Gastrocnemius medialis (tissue), 4 donors: ENCODE data around the gene SNTG2. TPM values are rescaled to one million over a fixed set of nuclear protein-coding genes. Genes with fewer than 3 reads are reported as not detected.

Experiments
- ATAC-seq, 2 donors: fragments of 150-250 bp; one replicate each; pipeline ENCODE4 v1.9.1; 2016
- DNase-seq, 2 donors: peaks; one replicate each; pipeline ENCODE4 v3.0.0-alpha.2; 2019
- H3K27ac ChIP-seq, 4 donors: fragments of 200-600 bp; sonication (generic); 1 replicate in 1 of 4; 2 replicates in 3 of 4; pipeline ENCODE4 v1.5.1; 2016 to 2018; ENCODE audit warnings: mild to moderate bottlenecking in 2 of 4, moderate library complexity in 1 of 4
- H3K27me3 ChIP-seq, 3 donors: fragments of 200-600 bp; sonication (generic) in 2 of 3; 1 replicate in 1 of 3; 2 replicates in 2 of 3; pipeline versions ENCODE4 v1.5.1 to v1.6.0; 2016 to 2019; ENCODE audit warnings: mild to moderate bottlenecking in 1 of 3, moderate library complexity in 1 of 3
- H3K36me3 ChIP-seq, 2 donors: fragments of 200-600 bp; sonication (generic) in 1 of 2; one replicate each; pipeline ENCODE4 v1.5.1; 2017 to 2018
- H3K4me1 ChIP-seq, 2 donors: fragments of 200-600 bp; sonication (generic) in 1 of 2; one replicate each; pipeline ENCODE4 v1.5.1; 2016 to 2017; ENCODE audit warnings: mild to moderate bottlenecking in 2 of 2
- H3K4me3 ChIP-seq, 4 donors: fragments of 200-600 bp; sonication (generic) in 3 of 4; 1 replicate in 1 of 4; 2 replicates in 3 of 4; pipeline ENCODE4 v1.5.1; 2016 to 2019; ENCODE audit warnings: mild to moderate bottlenecking in 2 of 4
- H3K9me3 ChIP-seq, 3 donors: fragments of 200-600 bp; sonication (generic) in 2 of 3; 1 replicate in 1 of 3; 2 replicates in 2 of 3; pipeline ENCODE4 v1.5.1; 2016 to 2019
- POLR2A ChIP-seq, 2 donors: fragments of 450-650 bp; IDR thresholded peaks; one replicate each; pipeline ENCODE4 v1.6.1; 2017; ENCODE audit warnings: antibody characterized with exemption in 2 of 2, mild to moderate bottlenecking in 2 of 2, moderate library complexity in 2 of 2
- in situ Hi-C, 4 donors: fragments of 200-750 bp; cut with MboI; loops; one replicate each; pipeline versions ENCODE4 v1.15.0 to v1.8.0; 2017; ENCODE audit warnings: low sequenced_read_pairs in 4 of 4
- intact Hi-C: fragments of 100-400 bp; cut with DNase I; formaldehyde crosslinking; loops from one replicate; pipeline ENCODE4 v1.15.1; 2023; ENCODE audit warnings: low total_unique reads
- total RNA-seq, 4 donors: library from RNA; depleted of rRNA; stranded (reverse); fragments of >200 nt; gene quantifications; one replicate each; pipeline versions ENCODE4 v1.1.0 to v1.2.3, GENCODE V29; 2016
- TF ChIP-seq, protein P1 (sequence below), 5 experiments: fragments of 450-650 bp in 3 of 5; fragments of 200-600 bp in 2 of 5; sonication (generic) in 2 of 5; IDR thresholded peaks in 4 of 5; conservative IDR thresholded peaks in 1 of 5; 1 replicate in 4 of 5; 2 replicates in 1 of 5; pipeline ENCODE4 v1.5.1; 2016 to 2019; ENCODE audit warnings: antibody characterized with exemption in 5 of 5, mild to moderate bottlenecking in 3 of 5, moderate library complexity in 3 of 5

SNTG2 gene
- total RNA-seq, 4 donors from 2014 or later = 0.55 to 1.0 (median 0.92) TPM; not detected in 1

- H3K36me3 ChIP-seq = no peaks in the 10 kb centered on the region
- in situ Hi-C loops (no loop called here), intact Hi-C loops (no loop called here)
- TF ChIP-seq, protein P1, sequence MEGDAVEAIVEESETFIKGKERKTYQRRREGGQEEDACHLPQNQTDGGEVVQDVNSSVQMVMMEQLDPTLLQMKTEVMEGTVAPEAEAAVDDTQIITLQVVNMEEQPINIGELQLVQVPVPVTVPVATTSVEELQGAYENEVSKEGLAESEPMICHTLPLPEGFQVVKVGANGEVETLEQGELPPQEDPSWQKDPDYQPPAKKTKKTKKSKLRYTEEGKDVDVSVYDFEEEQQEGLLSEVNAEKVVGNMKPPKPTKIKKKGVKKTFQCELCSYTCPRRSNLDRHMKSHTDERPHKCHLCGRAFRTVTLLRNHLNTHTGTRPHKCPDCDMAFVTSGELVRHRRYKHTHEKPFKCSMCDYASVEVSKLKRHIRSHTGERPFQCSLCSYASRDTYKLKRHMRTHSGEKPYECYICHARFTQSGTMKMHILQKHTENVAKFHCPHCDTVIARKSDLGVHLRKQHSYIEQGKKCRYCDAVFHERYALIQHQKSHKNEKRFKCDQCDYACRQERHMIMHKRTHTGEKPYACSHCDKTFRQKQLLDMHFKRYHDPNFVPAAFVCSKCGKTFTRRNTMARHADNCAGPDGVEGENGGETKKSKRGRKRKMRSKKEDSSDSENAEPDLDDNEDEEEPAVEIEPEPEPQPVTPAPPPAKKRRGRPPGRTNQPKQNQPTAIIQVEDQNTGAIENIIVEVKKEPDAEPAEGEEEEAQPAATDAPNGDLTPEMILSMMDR (IDR thresholded peaks at IDR 0.05 in 4 of 5, conservative IDR thresholded peaks at IDR 0.05 in 1 of 5) = no peak
- TF ChIP-seq POLR2A (IDR thresholded peaks at IDR 0.05) = no peak
- no peak overlapping the region for H3K4me3 ChIP-seq
- no peaks in the 10 kb centered on the region for H3K27me3 ChIP-seq
- DNase-seq (no peak), ATAC-seq (no peak)
- no peaks in the 10 kb centered on the region for H3K4me1 ChIP-seq
- H3K9me3 ChIP-seq = no peaks in the 10 kb centered on the region
- H3K27ac ChIP-seq = no peak overlapping the region
Observed at GRCh38 chr2:1350111-1350510, 399.5 kb downstream of the SNTG2 start.

GRCh38 chr2:1353124-1353523 is 402.5 kb downstream of the SNTG2 start:
- Histone ChIP-seq H3K4me1 (no peaks in the 10 kb centered on the region), H3K27me3 (no peaks in the 10 kb centered on the region), H3K4me3 (no peak overlapping the region), H3K27ac (no peak overlapping the region), H3K9me3 (no peaks in the 10 kb centered on the region), H3K36me3 (no peaks in the 10 kb centered on the region)
- no peak for DNase-seq
- ATAC-seq = no peak
- intact Hi-C loops (no loop called here), in situ Hi-C loops (no loop called here)
- TF ChIP-seq, protein P1 (IDR thresholded peaks at IDR 0.05 in 4 of 5, conservative IDR thresholded peaks at IDR 0.05 in 1 of 5) = no peak
- no peak for TF ChIP-seq POLR2A (IDR thresholded peaks at IDR 0.05)

GRCh38 chr2:1353543-1353942 is 402.9 kb downstream of the SNTG2 start:
- Histone ChIP-seq H3K4me1 (no peaks in the 10 kb centered on the region), H3K27ac (no peak overlapping the region), H3K27me3 (no peaks in the 10 kb centered on the region), H3K36me3 (no peaks in the 10 kb centered on the region), H3K9me3 (no peaks in the 10 kb centered on the region), H3K4me3 (no peak overlapping the region)
- ATAC-seq = no peak
- intact Hi-C loops = no loop called here
- DNase-seq = no peak
- in situ Hi-C loops = no loop called here
- no peak for TF ChIP-seq POLR2A (IDR thresholded peaks at IDR 0.05)
- TF ChIP-seq, protein P1 (IDR thresholded peaks at IDR 0.05 in 4 of 5, conservative IDR thresholded peaks at IDR 0.05 in 1 of 5) = no peak

DNA sequence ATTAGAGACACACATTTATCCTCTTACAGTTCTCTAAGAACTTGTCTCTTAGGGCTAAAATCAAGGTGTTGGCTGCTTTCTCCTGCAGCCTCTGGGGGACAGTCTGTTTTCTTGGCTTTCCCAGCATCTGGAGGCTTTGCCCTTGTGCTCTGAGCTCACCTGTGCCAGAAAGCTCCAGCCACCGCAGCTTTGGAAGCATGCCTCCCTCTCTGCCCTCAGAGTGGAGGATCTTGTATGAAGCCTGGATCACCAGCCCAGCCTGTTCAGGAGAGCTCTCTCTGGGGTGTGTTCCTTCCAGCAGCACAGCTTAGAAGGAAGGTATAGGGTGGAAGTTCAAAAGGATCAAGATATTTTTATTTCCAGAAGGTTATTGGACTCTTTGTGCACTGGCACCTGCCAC is 409.5 kb downstream of the SNTG2 start:
- Histone ChIP-seq H3K4me3 (no peak overlapping the region), H3K27me3 (no peaks in the 10 kb centered on the region), H3K36me3 (no peaks in the 10 kb centered on the region), H3K4me1 (no peaks in the 10 kb centered on the region), H3K27ac (no peak overlapping the region), H3K9me3 (no peaks in the 10 kb centered on the region)
- DNase-seq (no peak), ATAC-seq (no peak)
- TF ChIP-seq, protein P1 (IDR thresholded peaks at IDR 0.05 in 4 of 5, conservative IDR thresholded peaks at IDR 0.05 in 1 of 5) = no peak
- TF ChIP-seq POLR2A (IDR thresholded peaks at IDR 0.05) = no peak
- intact Hi-C loops (no loop called here), in situ Hi-C loops (no loop called here)

DNA sequence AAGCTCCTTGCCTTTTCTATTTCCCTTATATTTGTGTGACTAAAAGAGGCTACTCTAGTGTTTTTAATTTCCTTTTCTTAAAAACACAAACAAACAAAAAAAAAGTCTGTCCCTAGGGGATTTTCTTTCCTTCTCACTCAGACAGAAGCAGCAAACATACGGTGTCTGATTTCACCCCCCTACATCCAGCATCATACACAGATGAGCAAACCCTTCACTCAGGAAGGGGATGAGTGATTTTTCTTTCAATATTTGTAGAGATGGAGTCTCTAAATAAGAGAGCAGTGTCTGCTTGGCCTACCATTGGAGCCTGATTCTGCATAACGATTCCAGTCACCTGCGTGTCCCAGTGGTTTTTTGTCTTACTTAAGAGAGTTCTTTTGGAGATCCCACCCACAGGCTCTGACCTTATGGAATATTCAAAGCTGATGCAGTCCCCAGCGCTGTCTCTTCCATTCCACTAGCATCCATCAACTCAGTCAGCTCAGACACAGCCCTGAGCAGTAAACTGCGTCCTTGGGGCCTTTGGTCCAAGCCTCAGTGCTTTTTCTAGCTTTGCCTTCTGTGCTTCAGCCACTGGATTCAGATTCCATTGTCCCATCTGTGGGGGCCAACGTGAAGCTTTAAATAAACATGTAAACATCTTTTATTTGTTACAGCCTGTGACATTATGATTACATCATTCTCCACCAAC is 410.1 kb downstream of the SNTG2 start:
- TF ChIP-seq, protein P1 (IDR thresholded peaks at IDR 0.05 in 4 of 5, conservative IDR thresholded peaks at IDR 0.05 in 1 of 5) = no peak
- no peak for TF ChIP-seq POLR2A (IDR thresholded peaks at IDR 0.05)
- intact Hi-C loops = no loop called here
- Histone ChIP-seq H3K4me3 (no peak overlapping the region), H3K27ac (no peak overlapping the region), H3K27me3 (no peaks in the 10 kb centered on the region), H3K36me3 (no peaks in the 10 kb centered on the region), H3K9me3 (no peaks in the 10 kb centered on the region), H3K4me1 (no peaks in the 10 kb centered on the region)
- DNase-seq (no peak), ATAC-seq (no peak)
- in situ Hi-C loops = no loop called here
